Smooth muscle cell (in vitro differentiated cells): Measurements from ENCODE around the gene EBF3. TPM values are rescaled to one million over a fixed set of nuclear protein-coding genes. Genes with fewer than 3 reads are reported as not detected.

Experiments
- DNase-seq: peaks from one replicate; lab custom pipeline; 2025; ENCODE audit not compliant: unreplicated experiment; lab: John Stamatoyannopoulos, UW
- H2AFZ ChIP-seq: fragments of 200-600 bp; sonication (generic); 2 replicates; pipeline ENCODE4 v1.6.0; 2016; ENCODE audit warnings: antibody characterized with exemption, low read depth, mild to moderate bottlenecking
- H3F3A ChIP-seq: fragments of 200-600 bp; sonication (generic); 2 replicates; pipeline ENCODE4 v1.6.0; 2017; ENCODE audit warnings: antibody characterized with exemption, low read depth
- H3K27ac ChIP-seq: fragments of 200-600 bp; sonication (generic); 2 replicates; pipeline ENCODE4 v1.5.1; 2016; ENCODE audit warnings: low read depth, mild to moderate bottlenecking
- H3K27me3 ChIP-seq: fragments of 200-600 bp; sonication (generic); 2 replicates; pipeline ENCODE4 v1.6.1; 2016; ENCODE audit warnings: low read depth, mild to moderate bottlenecking
- H3K36me3 ChIP-seq: fragments of 200-600 bp; sonication (generic); 2 replicates; pipeline ENCODE4 v1.5.1; 2016; ENCODE audit warnings: low read depth
- H3K4me1 ChIP-seq: fragments of 200-600 bp; sonication (generic); 2 replicates; pipeline ENCODE4 v1.5.1; 2016; ENCODE audit warnings: low read depth
- H3K4me2 ChIP-seq: fragments of 200-600 bp; sonication (generic); 2 replicates; pipeline ENCODE4 v1.6.0; 2016; ENCODE audit warnings: mild to moderate bottlenecking
- H3K4me3 ChIP-seq: fragments of 200-600 bp; sonication (generic); 2 replicates; pipeline ENCODE4 v1.5.1; 2016; ENCODE audit warnings: mild to moderate bottlenecking
- H3K79me2 ChIP-seq: fragments of 200-600 bp; sonication (generic); 2 replicates; pipeline ENCODE4 v1.6.0; 2016; ENCODE audit warnings: low read depth, mild to moderate bottlenecking
- H3K9ac ChIP-seq: fragments of 200-600 bp; sonication (generic); 2 replicates; pipeline ENCODE4 v1.6.0; 2016; ENCODE audit warnings: low read depth
- H3K9me3 ChIP-seq: fragments of 200-600 bp; sonication (generic); replicated peaks from 2 replicates; pipeline ENCODE4 v1.5.1; 2016; ENCODE audit warnings: low read depth
- H4K20me1 ChIP-seq: fragments of 200-600 bp; sonication (generic); 2 replicates; pipeline ENCODE4 v1.6.0; 2016; ENCODE audit warnings: low read depth
- WGBS: methylation state at CpG from one replicate; pipeline ENCODE4 v1.1.7; 2016; ENCODE audit warnings: low lambda C conversion rate; 5-methylcytosine and 5-hydroxymethylcytosine counted together
- polyA plus RNA-seq: library from polyadenylated mRNA; unstranded; fragments of >200 nt; fragmentation: Nextera tagmentation; extraction: Ambion mirVana; gene quantifications from 2 replicates; pipeline ENCODE4 v1.2.1, GENCODE V29; 2016
- total RNA-seq: library from RNA; depleted of rRNA; stranded (reverse); fragments of >200 nt; gene quantifications from 2 replicates; pipeline ENCODE4 v1.2.3, GENCODE V29; 2014
- TF ChIP-seq, protein P1 (sequence below): fragments of 200-600 bp; sonication (generic); IDR thresholded peaks from 2 replicates; pipeline ENCODE4 v1.5.1; 2017; ENCODE audit warnings: borderline replicate concordance, mild to moderate bottlenecking, antibody characterized with exemption; ENCODE audit not compliant: insufficient read depth, poor library complexity, severe bottlenecking

The EBF3 gene
- total and polyA plus RNA-seq, 2 experiments from 2014 or later = not detected

DNA sequence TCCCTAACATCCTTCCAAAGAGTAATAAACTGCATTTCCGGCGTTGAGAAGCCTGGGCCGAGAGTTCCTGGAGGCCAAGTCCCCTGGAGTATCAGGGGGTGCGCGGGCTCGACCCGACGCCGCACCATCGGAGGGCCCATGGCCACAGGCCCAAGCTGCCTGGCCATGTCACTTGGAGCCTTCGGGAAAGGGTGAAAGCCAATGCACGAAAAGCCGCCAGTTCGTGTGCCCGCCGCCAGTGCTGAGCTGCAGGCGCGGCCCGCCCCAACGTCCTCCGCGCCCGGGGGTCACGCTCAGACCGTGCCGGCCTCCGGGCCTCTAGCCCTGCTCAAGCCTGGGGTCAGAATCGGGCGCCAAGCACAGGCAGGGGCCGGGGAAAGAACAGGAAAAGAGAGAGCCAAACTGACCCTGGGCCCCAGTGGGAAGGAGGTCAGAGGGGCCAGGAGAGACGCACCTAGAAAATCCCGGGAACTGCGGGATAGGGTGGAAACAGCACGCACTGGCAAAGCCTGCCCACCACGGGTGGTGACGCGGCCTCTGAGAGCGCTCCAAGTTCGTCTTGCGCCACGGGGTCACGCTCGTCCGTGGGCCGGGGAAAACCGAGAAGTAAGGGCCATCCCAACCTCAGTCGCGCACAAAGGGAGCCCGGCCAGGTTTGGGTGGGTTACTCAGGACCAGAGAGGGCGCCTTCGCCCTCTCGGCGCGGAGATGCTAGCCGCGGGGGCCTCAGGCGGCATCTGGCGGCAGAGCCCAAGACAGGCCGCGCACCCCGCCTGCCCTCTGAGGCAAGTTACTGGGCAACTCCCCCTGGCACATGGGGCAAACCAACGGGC lies 4.2 kb upstream of the EBF3 start:
- TF ChIP-seq, protein P1, sequence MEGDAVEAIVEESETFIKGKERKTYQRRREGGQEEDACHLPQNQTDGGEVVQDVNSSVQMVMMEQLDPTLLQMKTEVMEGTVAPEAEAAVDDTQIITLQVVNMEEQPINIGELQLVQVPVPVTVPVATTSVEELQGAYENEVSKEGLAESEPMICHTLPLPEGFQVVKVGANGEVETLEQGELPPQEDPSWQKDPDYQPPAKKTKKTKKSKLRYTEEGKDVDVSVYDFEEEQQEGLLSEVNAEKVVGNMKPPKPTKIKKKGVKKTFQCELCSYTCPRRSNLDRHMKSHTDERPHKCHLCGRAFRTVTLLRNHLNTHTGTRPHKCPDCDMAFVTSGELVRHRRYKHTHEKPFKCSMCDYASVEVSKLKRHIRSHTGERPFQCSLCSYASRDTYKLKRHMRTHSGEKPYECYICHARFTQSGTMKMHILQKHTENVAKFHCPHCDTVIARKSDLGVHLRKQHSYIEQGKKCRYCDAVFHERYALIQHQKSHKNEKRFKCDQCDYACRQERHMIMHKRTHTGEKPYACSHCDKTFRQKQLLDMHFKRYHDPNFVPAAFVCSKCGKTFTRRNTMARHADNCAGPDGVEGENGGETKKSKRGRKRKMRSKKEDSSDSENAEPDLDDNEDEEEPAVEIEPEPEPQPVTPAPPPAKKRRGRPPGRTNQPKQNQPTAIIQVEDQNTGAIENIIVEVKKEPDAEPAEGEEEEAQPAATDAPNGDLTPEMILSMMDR = no peak
- H3K4me2 ChIP-seq = no peak overlapping the region
- H3F3A ChIP-seq = no peaks in the 10 kb centered on the region
- peaks cover 94% of the 10 kb centered on the region for H3K27me3 ChIP-seq
- no peak for DNase-seq
- H3K9ac ChIP-seq = no peak overlapping the region
- whole genome bisulfite sequencing = 4% methylated on average over 54 of the region's 62 CpGs
- H2AFZ ChIP-seq = no peak overlapping the region
- H3K9me3 ChIP-seq = no peaks in the 10 kb centered on the region
- H3K4me3 ChIP-seq = no peak overlapping the region
- no peaks in the 10 kb centered on the region for H3K36me3 ChIP-seq
- H3K79me2 ChIP-seq = no peaks in the 10 kb centered on the region
- H3K27ac ChIP-seq = no peak overlapping the region
- peaks cover 3% of the 10 kb centered on the region for H4K20me1 ChIP-seq
- peaks cover 29% of the 10 kb centered on the region for H3K4me1 ChIP-seq

DNA sequence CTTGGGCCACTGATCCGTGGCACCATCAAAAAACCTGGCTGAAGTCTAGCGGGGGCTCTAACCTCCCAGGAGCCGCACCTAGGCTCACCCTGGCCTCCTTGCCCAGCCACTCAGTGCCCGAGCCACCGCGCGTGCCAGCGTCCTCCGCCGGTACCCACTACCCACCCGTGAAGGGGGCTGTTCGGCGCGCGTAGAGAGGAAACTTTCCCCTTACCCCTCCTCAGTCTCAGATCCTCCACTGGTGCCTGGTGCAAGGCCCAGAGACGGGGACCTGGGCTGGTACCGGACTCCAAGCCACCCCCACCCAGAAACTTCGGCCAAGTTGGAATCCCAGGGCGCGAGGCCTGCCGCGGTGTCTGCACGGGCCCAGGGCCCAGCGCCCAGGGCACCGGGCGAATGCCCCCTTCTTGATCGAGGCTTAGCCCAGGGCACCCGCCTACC lies 3.5 kb upstream of the EBF3 start:
- no peak overlapping the region for H2AFZ ChIP-seq
- H3K27me3 ChIP-seq = peaks cover 94% of the 10 kb centered on the region
- TF ChIP-seq, protein P1 = no peak
- H4K20me1 ChIP-seq = peaks cover 3% of the 10 kb centered on the region
- no peaks in the 10 kb centered on the region for H3K79me2 ChIP-seq
- no peak for DNase-seq
- 10% methylated on average over 28 of the region's 28 CpGs for WGBS
- H3K9me3 ChIP-seq = no peaks in the 10 kb centered on the region
- no peak overlapping the region for H3K27ac ChIP-seq
- no peak overlapping the region for H3K9ac ChIP-seq
- peaks cover 35% of the 10 kb centered on the region for H3K4me1 ChIP-seq
- H3K4me3 ChIP-seq = no peak overlapping the region
- H3K4me2 ChIP-seq = no peak overlapping the region
- no peaks in the 10 kb centered on the region for H3F3A ChIP-seq
- H3K36me3 ChIP-seq = no peaks in the 10 kb centered on the region

DNA sequence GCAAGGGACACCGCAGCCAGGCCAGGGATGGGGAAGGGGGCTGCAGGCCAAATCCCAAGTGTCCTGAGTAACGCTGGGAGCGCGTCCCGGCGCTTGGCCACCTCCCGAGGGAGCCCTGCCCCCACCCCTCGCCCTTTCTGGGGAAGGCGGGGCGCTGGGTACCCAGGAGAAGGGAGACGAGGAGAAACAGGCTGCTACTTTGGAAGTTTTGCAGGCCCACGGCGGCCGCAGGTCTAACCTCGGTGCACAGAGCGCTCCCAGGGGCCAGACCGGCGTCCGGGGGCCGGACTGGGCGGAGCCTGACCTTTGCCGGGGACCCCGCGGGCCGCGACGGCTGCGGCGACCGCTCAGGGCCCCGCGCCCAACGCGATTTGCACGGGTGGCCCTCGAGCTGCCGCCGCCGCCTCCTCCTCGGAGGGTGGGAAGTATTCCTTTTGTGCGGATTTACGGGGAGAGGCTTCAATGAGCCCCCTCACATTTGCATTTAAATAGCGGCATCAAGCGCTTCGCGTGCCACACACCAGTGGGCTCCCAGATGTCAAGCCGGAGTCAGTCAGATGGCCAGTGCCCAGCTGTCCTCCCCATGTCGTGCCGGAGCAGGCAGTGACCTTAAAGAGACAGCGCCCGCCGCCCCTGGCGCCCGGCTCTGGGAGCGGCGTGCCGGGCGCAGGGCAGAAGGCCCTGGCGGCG lies 3.0 kb upstream of the EBF3 start:
- H3K9me3 ChIP-seq = no peaks in the 10 kb centered on the region
- no peak overlapping the region for H2AFZ ChIP-seq
- H3K4me1 ChIP-seq = peaks cover 38% of the 10 kb centered on the region
- no peaks in the 10 kb centered on the region for H3K36me3 ChIP-seq
- TF ChIP-seq, protein P1 = no peak
- no peaks in the 10 kb centered on the region for H3K79me2 ChIP-seq
- DNase-seq = no peak
- no peak overlapping the region for H3K4me3 ChIP-seq
- H3F3A ChIP-seq = no peaks in the 10 kb centered on the region
- H3K27me3 ChIP-seq = peaks cover 94% of the 10 kb centered on the region
- H3K27ac ChIP-seq = no peak overlapping the region
- WGBS = 2% methylated on average over 53 of the region's 60 CpGs
- H3K4me2 ChIP-seq = peak overlapping the region; percentile 43
- H3K9ac ChIP-seq = no peak overlapping the region
- H4K20me1 ChIP-seq = peaks cover 3% of the 10 kb centered on the region
